GM08714 (cell line): ENCODE measurements around the gene CACNA1C.

Source experiments
- H3K4me3 ChIP-seq: fragments of 200-500 bp; sonication (Bioruptor generic); 2 replicates; pipeline ENCODE4 v1.5.1; 2014; ENCODE audit warnings: mild to moderate bottlenecking, low read length, inconsistent platforms
- ZNF274 ChIP-seq: IDR thresholded peaks from 2 replicates; pipeline ENCODE4 v1.6.1; 2012; ENCODE audit warnings: mild to moderate bottlenecking, low read depth, low read length

The CACNA1C gene

DNA sequence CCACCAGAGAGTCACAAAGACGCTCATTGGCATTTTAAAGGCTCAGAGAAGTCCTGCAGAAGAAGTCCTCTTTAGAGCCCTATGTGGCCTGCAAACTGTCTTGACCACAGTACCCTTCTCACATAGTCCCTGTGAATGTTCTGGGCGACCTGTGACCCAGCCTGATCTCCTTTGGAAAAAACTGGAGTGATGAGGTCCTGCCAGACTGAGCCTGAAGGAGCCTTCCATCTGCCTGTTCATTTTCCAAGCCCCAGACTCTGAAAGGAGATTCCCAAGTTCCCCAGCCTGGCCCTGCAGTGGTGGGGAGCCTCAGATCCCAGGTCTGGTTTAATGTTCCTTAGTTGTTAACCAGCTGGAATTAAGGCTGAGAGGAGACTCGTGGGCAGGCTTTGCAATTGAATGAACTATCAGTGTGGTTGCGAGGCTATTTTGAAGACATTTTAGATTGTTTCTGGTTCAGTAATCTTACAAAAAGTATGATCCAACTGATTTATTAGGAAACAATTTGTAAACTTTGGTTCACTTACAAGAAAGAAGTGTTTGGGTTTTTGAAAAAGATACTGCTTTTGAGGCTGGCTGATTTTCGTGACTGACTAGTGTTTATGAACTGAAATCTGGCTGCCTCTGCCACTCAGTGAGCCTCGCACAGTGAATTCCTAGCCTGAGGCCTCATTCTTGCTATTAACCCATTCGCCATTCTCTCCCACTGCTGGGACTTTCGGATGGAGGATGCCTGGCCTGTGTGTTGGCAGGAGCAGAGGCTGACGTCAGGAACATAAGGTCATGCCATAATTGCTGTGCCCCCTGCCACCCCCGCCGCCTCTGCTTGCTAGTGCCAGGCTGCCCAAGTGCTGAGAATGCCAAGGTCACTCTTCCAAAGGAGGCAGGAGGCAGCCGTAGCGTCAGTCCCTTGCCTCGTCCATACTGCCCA is 249.0 kb downstream of the CACNA1C start:
- no peak for TF ChIP-seq ZNF274
- H3K4me3 ChIP-seq, result no peak overlapping the region

DNA sequence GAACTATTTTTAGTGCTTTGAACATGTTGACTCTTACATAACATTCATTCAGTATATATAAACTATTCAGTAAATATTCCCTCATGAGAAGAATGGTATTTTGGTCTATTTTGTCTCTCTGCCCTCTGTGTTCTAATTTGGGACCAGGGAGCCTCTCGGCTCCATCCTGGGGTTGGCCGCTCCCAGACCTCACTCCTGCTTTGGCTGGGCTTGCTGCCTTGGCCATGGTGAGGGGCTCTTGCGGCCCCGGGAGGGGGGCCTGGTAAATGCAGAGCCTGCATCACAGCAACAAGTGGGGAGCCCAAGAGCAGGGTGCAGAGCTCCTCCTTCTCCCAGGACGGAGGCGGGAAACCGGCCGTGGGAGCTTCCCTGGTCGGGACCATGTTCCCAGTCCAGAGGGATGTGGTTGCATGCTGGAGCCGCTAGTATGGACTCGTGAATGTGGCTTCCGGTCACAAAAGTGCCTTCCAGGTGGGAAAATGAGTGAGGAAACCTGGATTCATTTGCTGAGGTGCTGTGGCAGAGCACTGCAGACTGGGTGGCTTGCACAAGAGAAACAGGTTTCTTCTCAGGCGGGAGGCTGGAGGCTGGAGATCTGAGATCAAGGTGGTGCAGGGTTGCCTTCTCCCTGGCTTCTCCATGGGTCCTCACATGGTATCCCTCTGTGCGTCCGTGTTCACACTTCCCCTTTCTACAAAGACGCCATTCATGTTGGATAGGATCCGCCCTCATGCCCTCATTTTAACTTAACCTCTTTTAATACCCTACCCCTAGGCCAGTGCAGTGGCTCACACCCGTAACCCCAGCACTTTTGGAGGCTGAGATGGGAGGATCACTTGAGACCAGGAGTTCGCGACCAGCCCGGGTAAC is 250.2 kb downstream of the CACNA1C start:
- no peak overlapping the region for H3K4me3 ChIP-seq

DNA sequence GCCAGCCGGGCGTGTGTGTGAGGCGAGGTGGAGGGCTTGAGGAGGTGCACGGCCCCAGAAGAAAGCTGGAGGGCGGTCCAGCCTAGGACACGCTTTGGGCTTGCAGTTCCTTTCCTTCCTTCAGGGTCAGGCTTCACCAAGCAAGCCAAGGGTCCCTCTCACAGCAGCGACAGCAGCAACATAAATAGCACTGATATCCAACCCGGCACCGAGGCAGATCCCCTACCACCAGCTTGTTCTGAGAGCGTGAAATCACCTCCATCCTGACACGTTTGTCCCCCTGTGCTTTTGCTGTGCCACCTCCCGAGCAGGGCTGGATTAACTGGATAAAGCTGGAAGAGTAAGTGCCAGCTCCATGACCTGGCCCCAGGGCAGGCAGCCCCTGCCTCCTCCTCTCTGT is 251.4 kb downstream of the CACNA1C start:
- TF ChIP-seq ZNF274, result no peak

More for the DNA sequence above, 250.2 kb downstream of the CACNA1C start:
- TF ChIP-seq ZNF274, result no peak

DNA sequence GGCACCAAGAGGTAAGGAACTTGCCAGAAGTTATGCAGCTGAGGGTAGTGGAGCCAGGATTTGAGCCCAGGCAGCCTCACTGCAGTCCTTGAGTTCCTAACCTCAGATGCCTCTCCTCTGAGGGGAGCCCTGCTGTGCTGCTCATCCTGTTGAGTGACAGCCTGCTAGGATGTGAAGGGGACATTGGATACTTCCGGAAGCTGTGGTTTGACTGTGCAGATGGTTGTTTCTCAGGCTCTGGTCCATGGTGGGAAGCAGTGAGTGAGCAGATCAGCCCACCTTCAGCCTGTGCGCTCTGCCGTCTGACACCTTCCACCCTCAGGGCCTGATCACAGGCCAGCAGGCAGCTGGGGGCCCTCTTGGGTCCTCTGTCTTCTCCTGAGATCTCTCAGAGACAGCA is 253.2 kb downstream of the CACNA1C start:
- TF ChIP-seq ZNF274, result no peak
- H3K4me3 ChIP-seq, result no peak overlapping the region

More for the DNA sequence above, 251.4 kb downstream of the CACNA1C start:
- H3K4me3 ChIP-seq, result no peak overlapping the region

DNA sequence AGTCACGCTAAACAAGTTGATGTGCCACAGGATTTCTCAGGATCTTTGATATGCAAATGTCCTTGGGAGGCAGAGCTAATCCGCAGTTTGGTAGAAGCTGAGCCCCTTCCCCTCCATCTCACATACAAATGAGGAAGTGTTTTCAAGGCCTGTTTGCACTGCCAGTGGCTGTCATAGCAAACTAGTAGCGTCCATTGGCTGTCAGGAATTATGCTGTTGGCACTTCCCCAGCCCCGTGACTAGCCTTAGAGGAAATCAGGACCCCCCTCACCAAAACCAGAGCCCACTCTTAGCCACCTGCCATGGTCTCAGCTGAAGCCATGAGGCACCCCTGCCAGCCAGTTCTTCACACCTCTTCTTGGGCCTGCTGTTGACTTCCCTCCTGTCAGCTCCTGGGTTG is 253.9 kb downstream of the CACNA1C start:
- no peak for TF ChIP-seq ZNF274
- no peak overlapping the region for H3K4me3 ChIP-seq

DNA sequence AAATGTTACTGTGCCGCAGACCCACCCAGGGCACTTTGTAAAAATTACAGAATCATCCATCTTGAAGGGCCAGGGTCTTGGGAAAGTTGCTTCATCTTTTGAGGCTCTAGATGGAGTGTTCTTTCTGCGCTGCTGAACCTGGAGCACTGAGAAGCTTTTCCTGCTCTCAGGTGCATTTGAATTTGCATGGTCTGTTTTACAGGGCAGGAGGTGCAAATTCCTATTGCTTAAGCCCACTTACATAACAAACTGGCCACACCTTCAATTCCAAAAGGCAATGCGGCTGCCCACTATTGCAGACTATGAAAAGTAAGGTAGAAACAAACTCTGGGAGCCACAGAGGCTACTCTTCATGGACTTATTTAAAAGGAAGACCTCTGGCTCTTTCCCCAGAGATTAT is 254.8 kb downstream of the CACNA1C start:
- no peak for TF ChIP-seq ZNF274
- H3K4me3 ChIP-seq, result no peak overlapping the region

DNA sequence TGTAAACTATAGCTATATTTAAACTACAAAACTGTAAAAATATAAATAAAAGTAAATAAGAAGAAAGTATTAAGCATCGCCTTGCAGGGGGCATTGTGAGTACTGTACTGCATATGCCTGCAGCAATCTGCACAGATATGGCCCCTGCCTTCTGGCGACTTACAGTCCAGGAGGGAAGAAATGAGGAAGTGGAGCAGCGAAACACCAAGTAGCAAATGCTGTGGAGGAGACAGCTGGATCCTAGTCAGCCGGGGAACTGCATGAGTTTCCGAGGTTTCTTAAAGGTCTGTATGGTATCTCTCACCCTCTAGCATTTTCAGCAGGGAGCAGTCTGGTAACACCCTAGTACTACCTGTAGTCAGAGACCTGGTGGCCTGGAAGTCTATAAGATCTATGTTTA is 256.9 kb downstream of the CACNA1C start:
- no peak overlapping the region for H3K4me3 ChIP-seq
- TF ChIP-seq ZNF274, result no peak

DNA sequence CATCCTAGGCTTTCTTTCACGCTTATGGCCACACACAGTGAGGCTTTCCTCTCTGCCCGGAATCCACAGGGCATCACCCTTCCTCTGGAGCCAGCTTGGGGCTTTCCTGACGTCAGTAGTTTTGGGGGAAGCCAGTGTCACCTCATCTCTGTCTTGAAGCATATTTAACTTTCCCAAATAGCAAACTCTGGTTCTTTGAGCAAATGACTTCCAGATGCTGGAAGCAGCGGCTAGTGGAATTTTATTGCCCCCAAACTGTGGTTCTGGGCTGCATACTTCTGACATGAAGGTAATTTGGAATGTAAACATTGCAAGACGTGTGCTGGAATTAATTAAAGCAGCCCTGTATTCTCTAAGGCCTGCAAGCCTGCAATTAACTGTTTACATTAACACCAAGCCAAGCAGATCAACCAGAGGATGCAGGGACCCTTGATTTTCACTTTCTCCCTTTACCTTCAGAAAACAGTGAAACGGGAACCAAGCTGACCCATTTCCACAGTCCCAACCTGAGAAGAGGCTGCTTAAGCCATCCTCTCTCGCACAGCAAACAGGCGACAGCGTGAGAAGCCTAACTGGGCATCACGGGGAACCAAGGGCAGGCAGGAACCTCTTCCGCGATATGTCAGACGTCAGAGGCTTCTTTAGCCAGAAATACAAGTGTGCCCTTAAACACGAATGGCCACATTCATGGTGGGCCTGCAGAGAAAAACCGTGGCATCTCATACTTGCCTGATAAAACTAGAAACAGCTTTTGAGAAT is 258.4 kb downstream of the CACNA1C start:
- no peak overlapping the region for H3K4me3 ChIP-seq
- TF ChIP-seq ZNF274, result no peak

DNA sequence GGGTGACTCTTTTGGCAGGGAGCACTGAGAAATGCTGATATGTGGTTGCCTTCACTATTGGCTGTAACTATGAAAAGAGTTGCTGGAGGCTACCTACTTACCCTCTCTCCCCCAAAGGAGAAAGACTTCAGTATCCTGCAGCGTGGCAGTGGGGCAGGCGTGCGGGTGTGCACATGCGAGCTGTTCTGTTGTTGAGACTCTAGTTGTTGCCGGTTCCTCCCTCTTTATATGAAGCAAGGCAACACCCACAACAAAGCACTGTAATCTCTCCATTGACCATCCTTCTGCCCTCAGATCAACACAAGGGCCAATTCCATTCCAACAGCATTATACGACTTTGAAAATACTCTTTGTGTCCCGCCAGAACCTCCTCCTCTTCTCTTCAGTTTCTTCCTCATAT is 259.4 kb downstream of the CACNA1C start:
- no peak for TF ChIP-seq ZNF274
- no peak overlapping the region for H3K4me3 ChIP-seq

DNA sequence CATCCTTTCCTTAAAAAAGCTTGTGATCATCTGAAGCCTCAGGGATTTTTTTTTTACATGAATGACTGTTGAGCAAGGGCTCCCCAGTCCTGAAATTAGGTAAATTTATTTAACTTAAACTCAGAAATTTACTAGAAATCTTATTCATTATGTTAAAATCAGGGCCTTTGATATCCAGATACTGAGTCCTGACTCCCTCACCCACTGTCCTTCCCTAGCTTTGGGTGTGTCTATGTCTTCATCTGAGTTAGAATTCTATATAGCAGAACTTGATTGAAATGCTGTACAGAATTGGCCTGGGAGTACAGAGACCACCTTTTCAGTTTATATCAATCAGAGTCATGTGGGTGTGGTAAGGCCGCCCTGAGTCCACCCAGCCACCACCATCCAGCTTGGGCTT is 260.0 kb downstream of the CACNA1C start:
- H3K4me3 ChIP-seq, result no peak overlapping the region
- no peak for TF ChIP-seq ZNF274

DNA sequence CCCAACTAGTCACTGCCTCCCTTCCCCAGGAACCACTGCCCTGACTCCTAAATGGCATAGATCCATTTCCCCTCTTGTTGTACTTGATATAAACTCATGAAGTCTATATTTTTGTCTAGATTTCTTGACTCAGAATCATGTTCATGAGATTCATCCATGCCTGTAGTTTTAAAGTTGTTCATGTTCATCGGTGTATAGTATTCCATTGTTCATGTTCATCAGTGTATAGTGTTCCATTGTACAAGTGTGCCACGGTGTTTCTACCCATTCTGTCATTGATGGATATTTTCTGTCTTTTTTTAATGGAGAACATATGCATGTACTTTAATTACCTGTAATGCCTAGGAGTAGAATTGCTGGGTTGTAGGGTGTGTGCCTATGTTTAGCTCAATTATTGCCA is 261.7 kb downstream of the CACNA1C start:
- TF ChIP-seq ZNF274, result no peak

DNA sequence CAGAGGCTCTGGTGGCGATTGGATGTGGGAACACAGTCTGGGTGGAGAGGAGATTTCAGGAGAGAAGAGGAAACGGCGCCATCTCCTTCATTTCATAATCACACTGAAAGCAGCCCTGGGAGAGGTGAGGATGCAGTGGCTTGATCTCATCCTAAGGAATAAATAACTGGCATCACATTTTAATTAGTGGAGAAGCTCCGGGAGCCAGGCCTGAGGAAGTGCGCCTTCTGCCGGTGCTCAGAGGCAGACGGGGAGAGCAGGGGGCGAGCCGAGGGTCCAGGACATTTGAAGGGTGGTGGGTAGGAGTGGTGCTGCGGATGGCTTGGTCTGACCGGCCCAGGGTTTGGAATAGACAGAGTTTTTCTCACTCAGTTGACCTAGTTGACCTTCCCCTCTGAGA is 265.0 kb downstream of the CACNA1C start:
- H3K4me3 ChIP-seq, result no peak overlapping the region
- TF ChIP-seq ZNF274, result no peak

More for the DNA sequence above, 261.7 kb downstream of the CACNA1C start:
- H3K4me3 ChIP-seq, result no peak overlapping the region

DNA sequence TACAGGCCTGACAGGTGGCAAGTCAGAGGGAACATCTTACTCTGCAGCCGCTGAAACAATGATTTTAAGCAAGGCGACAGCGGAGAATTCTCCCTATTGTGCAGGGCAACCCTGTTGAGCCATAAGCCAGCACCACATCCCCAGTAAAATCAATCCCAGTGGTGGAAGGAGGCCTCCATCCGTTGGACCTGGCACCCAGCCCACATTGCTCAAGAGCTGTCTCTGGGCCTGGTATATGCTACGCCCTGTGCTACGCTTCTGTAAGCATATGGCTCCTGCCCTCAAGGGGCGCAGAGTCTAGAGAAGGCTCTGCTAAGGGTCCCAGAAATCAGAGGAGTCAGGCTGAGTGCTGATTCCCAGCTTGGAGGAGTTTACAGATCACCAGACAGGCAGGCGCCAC is 265.5 kb downstream of the CACNA1C start:
- no peak for TF ChIP-seq ZNF274

DNA sequence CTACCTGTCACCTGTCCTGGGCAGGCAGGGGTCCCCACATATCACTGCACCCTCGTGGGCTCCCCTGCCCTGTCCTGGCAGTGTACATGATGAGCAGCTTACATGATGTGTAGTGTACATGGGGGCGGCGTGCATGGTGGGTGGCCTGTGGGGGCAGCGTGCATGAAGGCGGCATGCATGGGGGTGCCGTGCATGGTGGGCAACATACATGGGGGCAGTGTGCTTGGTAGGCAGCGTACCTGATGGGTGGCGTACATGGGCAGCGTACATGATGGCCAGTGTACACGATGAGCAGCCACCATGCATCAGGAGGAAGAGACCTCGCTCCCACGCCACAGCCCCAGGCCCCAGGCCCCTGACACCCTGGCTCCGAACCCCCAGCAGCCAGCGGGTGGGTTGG is 266.3 kb downstream of the CACNA1C start:
- TF ChIP-seq ZNF274, result no peak
- no peak overlapping the region for H3K4me3 ChIP-seq

More for the DNA sequence above, 265.5 kb downstream of the CACNA1C start:
- no peak overlapping the region for H3K4me3 ChIP-seq
